Activated CD4-positive, alpha-beta T cell treated with anti-CD3 and anti-CD28 coated beads, Interleukin-2, amount 50 U/mL, for 48 hours (primary cell): ENCODE data around the gene LIPC.
A peak's percentile ranks its signal among the peaks of the same experiment; 100 is the strongest.

ENCODE experiments used
- DNase-seq, 2 experiments: peaks; one replicate each; pipeline ENCODE4 v3.0.0-alpha.2; 2020

Gene LIPC

DNA sequence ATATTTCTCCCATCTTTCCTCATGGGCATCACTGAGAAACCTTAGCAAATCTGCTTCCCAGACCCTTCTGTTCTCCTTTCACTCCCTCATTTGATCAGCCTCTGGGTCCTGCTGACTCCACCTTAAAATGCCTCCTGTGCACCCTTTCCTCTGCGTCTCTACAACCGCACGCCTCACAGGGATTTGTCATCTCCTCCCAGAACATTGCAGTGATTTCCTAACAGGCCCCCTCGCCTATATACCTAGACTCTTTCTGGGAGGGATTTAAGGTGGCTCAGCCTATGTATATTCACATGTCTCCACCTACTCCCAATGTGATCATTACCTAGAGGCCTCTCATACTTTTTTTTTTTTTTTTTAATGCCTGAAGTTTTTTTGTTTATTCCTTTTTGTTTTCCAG is 69.2 kb downstream of the LIPC start:
- DNase-seq, result no peak

DNA sequence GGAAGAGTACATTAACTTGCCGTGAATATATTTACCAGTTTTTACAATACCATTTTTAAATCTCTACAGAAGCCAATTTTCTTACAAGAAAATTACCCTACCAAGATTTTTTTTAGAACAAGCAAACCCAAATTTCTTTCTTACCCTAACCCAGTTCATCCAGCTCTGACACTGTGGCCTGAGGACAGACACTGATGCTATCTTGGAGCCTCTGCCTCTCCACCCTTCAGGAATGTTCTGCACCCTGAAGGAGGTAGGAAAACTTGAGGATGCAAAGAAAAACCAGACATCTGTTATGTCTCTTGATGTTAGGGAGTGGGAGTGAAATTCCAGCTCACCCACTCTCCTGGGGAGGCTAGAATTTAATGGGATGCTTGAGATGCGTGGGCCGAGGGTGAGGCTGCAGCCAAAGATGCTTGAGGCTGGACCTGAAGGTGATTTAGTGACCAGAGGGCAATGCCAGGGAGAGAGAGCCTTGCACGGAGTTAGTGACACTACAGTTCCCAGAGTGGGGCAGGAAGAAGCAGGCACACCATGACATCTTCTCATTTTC is 69.9 kb downstream of the LIPC start:
- DNase-seq, result no peak

DNA sequence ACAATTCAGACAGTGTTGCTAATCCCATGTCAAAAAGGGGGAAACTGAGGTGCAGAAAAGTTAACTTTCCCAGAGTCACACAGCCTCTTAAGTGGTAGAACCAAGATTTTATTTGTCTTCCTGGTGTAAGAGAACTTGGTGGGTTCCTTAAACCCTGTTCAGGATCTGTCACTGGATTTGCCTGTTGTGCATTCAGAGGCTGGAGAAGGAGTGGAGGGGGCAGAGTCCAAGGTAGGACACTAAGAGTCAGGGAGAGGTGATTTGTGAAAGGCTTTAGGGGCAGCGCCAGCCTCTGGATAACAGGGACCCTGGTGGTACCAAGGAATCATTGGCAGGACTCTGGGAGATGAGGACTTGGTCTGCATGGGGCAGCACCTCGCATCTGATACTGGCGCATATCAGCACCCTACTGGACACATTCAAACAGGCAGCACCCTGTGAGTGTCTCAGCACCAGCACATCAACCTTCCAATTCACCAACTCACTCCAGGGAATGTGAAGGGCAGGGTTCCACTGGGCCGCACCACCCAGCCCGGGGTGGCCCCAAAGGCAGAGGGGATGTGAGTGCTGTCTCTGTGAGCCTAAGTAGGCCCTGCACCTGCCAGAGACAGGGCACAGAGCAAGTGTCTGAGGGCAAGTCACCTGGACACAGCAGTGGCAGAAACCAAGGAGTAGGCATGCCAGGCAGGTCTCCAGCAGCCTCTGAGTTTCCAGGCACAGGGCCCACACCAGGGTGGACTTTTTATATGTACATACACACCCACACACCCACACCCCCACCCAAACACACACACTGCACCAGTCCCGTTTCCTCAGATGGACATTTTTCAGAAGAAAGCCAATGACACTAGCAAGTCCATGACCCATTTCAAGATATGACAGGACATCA is 71.6 kb downstream of the LIPC start:
- no peak for DNase-seq

DNA sequence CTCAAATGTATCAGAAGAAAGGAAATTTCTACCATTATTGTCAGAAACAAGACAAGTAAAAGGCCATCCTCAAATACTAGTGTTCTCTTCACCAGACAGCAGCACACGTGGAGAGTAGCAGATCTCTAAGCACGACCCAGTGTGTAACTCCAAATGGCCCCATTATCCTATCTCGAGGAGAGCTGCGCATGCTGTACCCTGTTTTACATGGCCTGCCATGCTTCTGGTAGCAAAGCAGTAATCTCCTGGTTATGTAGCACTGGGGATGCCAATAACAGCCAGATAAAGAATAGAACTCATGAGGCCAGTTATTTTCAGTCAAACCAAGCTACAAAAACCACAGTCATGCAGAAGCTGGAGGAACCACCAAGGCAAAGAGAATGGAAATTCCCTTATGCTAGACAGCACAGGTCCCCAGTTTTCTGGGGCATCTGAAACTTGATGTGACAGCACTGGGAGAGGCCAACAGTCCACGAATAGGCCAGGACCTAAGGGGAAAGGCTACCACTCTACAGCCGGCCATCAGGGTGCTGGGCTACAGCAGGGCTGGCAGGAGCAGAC is 73.0 kb downstream of the LIPC start:
- DNase-seq, result no peak

DNA sequence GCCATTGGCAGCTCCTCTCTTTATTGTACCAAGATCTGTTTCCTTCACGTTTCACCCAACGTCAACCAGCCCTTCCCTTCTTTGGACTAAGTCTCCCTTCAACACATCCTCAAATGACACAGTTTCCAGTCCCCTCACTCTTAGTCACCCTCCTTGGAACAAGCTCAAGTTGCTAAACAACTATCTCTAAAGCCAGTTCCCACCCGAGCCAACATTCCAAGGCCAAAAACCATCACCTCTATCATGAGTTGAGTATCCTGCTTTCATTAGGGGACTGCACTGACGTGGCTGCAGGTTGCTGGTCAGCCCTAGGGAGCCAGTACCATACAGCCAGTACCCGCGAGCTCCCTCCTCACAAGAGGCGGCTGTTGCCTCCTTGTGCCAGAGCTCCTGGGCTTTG is 73.8 kb downstream of the LIPC start:
- DNase-seq, result no peak

DNA sequence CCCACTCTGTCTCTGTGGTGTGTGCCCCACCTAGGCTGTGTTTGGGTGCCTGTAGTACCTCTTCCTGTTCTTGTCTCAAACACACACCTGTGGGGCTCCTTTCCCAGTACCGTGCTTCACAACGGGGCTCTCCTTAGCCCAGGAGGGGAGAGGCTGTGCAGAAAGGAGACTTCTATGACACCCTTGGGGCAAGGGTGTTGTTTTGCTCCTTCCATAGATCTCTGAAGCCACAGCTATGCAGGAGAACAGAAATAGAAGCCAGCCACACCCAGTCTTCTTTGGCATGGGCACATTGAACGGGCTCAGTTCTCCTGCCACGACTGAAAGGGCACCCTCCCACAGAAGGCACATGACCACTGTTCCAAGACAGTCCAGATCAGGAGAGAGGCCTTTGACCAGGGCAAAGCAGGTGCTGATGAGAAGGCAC is 74.3 kb downstream of the LIPC start:
- no peak for DNase-seq

DNA sequence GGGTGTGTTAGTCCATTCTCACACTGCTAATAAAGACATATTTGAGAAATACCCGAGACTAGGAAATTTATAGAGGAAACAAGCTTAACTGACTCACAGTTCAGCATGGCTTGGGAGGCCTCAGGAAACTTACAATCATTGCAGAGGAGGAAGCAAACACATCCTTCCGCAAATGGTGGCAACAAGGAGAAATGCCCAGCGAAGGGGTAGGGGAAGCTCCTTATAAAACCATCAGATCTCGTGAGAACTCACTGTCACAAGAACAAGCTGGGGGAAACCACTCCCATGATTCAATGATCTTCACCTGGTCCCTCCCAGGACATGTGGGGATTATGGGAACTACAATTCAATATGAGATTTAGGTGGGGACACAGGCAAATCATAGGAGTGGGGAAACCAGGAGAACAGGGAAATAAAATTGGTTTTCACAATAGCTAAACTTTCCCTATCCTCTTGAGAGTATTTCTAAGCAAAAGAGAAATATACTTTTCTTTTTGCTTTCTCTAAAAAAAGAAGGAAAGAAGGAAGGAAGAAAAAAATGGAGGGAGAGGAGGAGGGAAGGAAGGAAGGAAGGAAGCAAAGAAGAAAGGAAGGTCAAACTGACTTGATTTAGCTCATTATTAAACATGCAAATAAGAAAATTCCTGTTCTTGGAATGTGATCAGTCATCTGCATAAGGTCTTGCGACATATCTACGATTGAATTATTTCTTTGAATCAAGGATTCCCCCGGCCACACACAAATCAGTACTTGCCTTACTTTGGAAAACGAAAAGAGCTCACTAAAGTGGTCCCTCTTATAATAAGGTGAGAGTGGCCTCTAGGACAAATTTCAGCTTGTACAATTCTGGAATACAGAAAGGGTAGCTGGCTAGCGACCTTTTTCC is 75.2 kb downstream of the LIPC start:
- DNase-seq, result no peak

DNA sequence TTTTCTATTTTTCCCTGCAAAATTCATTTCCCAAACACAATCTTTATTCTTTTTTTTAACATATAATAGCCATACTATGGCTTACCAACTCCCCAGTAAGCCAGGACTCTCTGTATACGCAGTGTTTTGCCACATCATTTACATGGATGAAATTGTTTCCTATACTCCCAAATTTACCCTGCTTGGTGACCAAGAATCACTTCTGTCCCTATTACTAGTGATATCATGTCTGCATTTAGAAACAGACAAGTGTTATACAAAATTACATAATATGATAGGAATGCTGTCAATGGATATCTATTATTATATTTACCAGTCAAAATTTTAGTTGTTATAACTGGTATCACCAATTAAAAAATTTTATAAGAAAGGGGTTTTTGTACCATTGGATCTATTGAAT is 77.8 kb downstream of the LIPC start:
- DNase-seq, result no peak

DNA sequence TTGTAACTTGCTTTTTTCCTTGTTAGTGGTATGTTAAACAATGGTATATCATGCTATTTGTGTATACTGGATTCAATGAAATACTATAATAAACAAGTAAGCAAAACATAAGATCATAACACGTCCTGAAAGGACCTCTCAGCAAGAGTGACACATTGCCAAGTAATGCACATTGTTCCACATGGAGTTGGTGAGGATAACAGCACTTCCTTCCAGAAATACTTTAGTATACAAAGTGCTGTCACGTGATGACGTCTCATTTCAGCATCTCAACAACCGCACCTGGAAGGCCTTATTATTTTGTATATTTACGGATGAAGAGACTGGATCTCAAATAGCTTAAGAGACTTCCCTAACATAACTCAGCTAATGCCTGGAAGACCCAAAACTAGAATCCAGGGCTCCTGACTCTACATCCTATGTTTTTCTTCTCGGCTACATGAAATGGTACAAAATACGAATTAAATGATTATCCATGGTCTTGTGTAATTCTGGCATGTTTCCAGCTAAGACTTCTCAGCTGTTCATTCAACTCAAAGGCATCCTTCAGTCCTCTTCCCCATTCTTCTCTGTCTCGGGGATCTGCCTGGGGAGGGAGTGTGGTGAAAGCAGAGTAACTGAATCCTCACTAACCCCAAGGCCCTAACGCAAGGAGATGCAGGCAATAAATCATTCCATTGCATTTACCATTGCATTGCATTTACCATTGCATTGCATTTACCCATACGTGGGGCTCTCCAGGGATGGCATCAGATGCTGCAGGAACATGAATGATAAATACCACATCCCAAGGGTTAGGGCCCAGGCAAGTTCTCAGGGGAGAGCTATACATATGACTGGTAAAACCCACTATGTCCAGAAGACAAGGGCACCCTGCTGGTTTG is 79.2 kb downstream of the LIPC start:
- no peak for DNase-seq

DNA sequence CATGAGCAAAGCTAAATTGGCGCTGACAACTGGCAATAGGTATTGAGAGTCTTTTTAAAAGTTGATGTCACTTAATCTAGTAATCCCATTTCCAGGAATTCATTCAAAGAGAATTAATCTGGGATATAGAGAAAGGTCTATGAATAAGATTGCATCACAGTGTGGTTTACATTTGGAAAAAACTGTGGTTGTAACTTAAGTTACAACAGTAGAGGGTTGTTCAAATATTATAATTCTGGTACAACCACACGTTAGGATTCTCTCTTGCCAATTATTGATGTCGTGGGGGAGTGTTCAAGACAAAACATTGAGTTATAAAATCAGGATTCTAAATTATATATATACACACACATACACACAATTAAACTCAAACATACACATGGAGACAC is 79.8 kb downstream of the LIPC start:
- no peak for DNase-seq

DNA sequence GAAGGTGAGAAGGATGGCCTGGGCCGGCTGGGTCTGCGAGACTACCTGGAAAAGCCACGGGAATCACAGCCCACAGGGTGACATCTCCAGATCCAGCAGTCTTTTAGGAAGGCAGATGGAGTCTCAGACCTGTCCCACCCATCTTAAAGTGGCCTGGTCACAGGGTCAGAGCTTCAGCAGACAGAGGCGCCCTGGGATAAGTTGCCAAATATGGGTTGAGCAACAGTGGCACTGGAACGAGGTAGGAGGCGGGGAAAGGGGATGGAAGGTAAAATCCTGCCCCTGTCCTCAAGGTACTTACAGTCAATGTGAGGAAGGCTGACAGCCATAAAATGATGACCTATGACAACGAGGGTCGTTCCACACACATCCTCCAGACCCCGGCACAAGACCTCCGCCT is 80.7 kb downstream of the LIPC start:
- no peak for DNase-seq

DNA sequence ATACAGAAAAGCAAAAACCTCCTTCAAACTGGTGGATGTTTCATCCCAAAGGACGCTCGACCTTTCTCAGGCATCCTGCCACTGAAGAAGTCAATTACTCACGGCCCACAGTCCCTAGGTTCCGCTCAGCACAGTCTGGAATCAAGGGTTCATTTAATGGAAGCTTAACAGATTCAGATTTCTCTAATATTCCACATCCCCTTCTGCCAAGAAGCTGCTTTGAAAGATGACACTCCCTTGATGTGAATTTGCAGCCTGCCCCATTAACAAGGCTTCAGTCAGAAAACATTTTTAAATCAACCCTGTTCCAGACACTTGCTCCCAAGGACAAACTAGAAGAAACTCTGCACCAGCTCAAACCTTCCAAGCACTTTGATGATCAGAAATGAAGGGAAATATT is 81.2 kb downstream of the LIPC start:
- no peak for DNase-seq

DNA sequence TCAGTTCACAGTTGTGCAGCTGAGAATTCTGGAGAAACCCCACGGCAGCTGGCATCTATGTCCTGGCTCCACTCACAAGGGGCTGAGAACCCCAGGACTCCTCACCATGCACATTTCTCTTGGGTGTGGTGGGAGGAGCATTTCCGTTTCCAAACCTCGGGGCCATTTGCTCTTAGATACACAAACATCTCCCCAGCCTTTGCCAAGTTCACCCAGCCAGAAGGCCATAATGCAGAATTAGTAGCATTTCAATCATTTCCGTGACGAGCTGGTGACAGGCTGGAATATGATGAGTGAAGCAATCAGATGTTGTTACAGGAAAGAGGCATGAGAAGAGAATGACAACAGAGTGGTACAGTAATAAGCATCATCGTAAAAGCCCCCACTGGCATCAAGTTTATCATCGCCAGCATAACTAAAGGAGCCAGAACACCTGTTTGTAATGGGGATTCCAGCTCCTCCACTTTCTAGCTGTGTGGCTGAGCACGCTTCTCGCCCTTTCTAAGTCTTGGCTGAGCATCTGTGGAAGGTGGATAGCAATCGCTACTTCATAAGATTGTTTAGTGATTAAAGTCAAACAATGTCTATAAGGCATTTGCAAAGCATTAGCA is 82.0 kb downstream of the LIPC start:
- no peak for DNase-seq

DNA sequence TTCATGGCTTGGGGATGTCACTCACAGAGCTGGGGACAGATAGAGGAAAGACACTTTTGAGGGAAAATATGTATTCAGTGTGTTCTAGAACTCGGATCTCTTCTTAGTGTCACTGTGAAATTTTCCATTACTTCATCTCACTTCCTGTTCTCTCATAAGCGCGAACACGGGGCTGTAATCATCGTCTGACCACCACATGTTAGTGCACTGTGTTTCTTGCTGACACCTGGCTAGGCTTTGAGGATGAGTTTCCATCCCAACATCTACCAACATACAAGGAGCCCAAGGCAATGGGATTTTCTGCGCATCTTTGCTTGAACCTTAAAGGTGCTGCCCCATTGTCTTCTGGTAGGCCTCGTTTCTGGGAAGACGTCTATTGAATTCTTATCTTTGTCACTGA is 84.0 kb downstream of the LIPC start:
- DNase-seq, result peak in 1 of 2 experiments; percentile 19

DNA sequence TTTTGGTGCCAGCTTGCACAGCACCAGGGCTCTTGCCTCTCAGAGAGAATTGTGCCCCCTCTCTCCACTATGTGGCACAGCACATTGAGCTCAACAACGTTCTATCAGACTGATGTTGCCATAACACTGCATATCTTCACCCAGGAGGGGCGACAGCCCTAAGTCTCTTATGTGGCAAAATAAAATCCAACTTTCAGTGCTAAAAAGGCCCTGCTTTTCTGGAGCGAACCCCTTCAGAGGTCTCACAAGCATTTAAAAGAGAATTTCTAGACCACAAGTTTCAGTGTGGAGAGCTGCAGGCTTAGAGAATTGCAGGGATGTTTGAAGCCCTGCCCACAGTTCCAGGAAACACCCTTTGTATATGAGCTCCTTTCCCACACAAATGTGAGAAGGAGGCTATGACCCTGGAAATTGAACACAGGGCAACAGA is 85.5 kb downstream of the LIPC start:
- no peak for DNase-seq

DNA sequence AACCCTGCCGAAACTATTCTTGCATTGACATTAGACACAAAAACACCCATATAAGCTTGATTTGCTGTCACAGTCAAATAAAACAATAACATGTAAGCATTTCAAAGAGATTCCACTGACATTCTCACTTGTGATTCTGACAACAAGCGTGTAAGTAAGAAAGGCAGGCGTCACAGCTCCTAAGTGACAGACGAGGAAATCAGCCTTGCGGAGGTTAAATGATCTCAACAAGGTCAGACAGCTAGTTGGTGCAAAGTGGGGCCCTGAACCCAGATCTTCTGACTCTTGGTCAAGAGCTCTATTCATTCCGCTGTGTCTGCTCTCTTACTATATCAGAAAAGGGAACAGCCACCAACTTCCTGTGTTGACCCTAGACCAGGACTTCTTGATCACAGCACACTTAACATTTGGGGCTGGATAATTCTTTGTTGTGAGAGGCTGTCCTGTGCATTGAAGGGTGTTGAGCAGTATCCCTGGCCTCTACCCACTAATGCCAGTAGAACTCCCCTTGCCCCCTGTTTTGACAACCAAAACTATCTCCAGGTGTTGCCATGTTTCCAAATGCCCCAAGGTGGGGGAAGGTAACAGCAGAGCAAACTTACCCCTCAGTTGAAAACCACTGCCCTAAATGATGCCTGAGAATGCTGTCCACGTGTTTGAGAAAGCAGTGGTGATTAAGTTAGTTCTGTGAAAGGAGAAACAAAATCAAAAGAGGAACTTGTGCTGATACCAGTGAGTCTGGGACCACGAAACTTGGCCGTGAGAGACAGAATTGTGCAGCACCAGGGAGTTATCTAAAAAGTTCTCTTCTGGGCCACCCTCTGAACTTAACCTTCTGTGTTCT is 86.1 kb downstream of the LIPC start:
- no peak for DNase-seq

DNA sequence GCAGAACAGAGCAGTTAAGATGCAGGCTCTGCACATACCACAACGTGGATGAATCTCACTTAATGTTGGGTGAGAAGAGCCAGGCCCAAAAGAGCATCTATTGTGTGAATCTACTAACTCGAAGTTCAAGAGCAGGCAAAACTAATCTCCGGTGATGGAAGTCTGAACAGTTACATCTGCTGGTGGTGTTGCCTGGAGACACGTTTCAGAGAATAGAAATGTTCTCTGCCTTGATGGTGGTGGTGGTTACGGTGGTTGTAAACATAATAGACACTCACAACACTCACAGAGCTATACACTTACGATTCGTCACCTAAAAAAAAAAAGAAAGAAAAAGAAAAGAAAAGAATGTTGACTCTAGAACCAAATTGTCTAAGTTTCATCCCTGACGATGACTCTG is 86.8 kb downstream of the LIPC start:
- no peak for DNase-seq

DNA sequence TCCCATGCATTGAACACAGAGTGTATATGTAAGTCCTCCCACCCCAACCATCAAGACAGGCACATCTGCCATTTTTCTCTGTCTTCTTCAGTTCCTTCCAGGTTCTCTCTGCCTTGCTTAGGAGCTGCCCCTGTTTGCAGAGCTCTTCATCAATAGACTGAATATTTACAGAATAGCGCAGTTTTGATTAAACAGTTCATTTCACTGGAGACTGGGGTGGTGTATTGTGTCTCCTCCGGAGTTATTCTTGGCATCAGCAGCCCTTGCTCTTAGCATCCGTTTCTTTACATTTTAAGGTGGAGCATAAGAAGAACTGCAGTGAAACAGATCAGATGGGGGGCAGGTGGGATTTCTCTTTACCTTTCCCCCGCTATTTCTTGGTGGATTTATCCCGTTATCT is 87.7 kb downstream of the LIPC start:
- DNase-seq, result no peak

DNA sequence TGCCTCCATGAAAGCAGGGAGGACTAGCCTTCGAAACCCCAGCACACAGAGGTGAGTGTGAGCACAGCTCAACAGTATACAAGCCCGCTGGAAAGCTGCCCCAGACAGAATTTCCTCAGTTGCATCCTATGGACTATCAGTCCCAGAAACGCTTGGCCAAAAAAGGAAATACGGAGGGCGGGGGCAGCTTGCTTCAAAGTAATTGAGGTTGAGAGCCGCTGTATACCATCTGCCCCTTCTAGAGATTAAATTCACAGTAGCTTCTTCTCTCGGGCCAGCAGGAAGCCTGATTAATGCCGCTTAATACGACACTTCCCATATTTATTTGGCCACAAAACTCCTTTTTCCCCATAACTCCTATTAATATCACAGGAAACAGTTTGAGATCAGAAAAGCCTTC is 88.7 kb downstream of the LIPC start:
- no peak for DNase-seq

DNA sequence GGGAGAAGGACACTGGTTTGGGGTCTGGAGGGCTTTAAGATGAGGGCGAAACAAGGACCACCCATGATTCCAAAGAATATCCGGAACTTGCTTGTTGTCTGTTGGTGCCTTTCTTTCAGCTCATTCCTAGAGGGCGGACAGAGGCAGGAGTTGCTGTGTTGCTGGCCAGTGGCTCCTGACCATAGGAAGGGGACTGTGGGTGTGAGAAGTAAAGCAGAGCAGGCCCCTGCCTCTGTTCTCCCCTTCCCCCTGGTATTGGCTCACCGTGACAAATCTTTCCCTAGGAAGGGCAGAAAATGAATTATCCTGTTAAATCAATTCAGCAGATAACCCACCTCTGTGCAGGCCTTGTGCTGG is 89.1 kb downstream of the LIPC start:
- no peak for DNase-seq
